GM19193 (cell line): Measurements from ENCODE around the gene CADPS.

ENCODE experiments used
- POLR2A ChIP-seq: IDR thresholded peaks from 4 replicates; pipeline ENCODE4 v1.6.1; 2011; ENCODE audit not compliant: insufficient read depth, insufficient read length; ENCODE audit errors: extremely low read depth

CADPS gene

DNA sequence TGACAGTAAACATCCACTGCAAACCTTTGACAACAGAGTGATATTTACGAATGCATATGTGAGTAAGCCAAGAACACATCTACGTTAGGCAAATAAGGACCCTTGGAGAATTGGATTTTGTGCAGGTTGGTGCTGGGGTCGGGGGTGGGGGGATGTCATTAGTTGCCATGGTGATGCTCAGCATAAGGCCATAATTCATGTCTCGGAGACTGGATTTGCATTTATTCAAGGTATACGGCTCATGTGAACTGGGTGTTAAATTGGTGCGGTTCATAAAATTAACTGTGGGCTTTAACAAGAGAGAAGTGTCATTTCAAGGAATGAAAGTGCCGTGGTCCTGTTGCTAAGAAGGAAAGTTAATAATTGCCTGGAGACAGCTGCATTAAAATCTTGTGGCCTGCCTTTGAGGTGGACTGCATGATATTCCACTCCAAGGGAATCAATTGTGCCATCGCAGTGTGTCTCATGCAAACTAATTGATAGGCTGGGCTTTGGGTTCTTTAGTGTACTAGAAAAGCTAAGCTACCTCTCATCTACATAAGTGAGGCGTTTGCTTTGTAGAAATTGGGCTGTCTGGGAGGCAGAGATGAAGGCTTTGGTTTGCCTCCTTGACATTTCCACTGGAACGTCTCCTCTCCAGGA is 273.0 kb downstream of the CADPS start:
- TF ChIP-seq POLR2A = no peak

DNA sequence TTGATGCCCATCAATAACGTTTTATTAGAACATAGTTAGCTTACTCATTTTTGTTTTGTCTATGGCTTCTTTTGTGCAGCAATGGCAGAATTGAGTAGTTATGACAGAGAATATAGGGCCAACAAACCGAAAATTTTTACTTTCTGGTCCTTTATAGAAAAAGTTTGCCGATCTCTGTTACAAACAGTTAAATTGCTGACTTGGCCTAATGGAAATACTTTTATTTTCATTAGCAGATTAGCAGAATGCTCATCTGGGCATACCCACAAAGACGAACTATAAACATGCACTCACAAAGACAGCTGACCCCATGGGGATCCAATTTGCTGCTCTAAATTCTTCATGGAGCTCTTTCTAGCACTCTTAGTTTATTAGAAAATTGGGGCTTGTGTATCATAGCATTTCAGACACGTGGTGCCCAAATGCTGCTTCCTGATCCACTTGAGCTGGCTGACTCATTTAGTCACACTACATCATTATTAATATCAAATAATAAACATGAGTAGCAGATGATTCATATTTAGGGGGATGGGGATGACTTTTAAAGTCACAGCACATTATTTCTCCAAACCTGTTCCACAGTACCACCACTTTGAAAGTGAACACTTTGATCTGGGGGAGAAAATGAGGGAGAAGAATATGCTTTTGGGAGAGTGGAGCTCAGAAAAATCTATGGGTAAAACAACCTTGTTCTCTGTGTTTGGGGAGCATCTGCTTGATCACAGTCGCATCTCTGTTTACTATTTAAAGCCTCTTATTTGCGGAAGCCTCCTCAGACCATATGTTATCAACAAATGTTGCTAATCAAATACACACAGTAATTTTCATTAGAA is 273.8 kb downstream of the CADPS start:
- no peak for TF ChIP-seq POLR2A

DNA sequence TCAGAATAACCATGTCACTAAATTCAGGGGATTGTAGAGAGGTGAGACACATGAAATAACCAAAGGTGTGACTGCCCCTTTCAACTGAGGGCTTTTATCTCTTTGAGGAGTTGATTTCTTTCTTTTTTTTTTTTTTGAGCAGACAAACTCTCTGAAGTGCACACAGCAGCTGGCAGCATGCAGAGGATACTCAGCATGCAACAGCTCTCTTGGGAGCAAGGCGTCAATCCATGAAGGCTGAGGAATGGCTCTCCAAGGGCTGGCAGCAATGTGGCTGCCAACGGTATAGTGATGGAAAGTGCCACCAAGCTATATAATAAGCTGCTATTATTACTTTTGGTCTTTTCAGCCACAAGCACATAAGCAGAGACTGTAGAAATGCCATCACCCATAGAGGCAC is 275.2 kb downstream of the CADPS start:
- TF ChIP-seq POLR2A = no peak

GRCh38 chr3:62597491-62597890 is 277.7 kb downstream of the CADPS start:
- TF ChIP-seq POLR2A = no peak

- TF ChIP-seq POLR2A = no peak
Observed at GRCh38 chr3:62592408-62592807, 282.8 kb downstream of the CADPS start.

- TF ChIP-seq POLR2A = no peak
Observed at GRCh38 chr3:62589078-62589477, 286.1 kb downstream of the CADPS start.

DNA sequence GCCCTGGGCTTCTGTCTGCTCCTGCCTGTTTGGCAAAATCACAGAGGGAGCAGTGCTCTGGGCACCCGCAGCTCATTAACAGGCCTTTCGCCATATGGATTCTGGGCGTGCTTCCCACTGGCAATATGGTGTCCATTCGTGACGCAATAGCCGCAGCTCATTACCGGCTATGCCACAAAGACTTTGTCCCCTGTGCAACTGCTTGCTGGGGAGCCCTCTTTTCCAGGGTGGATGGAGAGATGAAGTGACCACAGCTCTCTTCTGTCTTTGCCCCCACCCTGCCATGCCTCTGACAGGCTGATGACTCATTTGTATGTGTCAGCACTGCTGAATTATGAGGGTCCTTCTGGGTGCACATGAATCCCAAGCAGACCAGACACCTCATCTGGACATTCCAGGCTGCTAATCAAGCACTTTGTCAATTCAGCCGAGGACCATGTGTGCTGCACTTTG is 287.6 kb downstream of the CADPS start:
- TF ChIP-seq POLR2A = no peak

DNA sequence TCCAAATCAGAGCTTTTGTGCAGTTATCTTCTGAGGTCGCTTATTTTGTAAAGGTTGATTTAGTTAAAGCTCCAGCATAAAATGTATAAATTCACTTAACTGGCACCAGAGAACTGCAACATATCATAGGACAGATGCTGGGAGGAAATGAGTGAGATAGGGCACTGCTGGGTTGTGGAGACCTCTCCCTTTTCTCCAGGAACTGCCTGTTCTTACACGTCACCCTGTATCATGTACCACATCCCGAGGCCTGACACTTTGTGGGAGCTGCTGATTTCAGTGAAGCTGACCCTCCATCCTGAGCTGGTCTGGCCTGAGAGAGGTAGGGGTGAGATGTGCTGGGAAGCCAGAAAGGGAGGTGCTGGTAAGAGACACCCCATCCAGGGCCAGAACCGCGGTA is 288.0 kb downstream of the CADPS start:
- TF ChIP-seq POLR2A = no peak

GRCh38 chr3:62586356-62586755 is 288.9 kb downstream of the CADPS start:
- TF ChIP-seq POLR2A = no peak

DNA sequence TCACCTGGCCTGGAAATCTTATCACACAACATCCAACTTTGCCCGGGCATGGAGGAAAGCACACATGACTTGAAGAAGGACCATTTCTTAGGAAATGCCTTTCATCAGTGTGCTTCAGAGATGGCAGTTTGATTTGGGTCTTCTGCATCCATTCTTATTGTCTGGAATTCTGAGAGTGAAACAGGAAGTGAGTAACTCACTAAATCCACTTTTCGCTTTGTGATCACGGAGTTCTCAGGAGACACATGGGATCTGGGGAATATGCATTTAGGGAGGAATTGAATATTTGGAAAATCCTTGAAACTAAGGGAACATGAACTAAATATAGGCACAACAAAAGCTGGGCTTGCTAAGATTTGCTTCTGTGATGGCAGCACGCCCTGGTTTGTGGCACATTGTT is 289.4 kb downstream of the CADPS start:
- no peak for TF ChIP-seq POLR2A

GRCh38 chr3:62584636-62585035 is 290.6 kb downstream of the CADPS start:
- TF ChIP-seq POLR2A = no peak

DNA sequence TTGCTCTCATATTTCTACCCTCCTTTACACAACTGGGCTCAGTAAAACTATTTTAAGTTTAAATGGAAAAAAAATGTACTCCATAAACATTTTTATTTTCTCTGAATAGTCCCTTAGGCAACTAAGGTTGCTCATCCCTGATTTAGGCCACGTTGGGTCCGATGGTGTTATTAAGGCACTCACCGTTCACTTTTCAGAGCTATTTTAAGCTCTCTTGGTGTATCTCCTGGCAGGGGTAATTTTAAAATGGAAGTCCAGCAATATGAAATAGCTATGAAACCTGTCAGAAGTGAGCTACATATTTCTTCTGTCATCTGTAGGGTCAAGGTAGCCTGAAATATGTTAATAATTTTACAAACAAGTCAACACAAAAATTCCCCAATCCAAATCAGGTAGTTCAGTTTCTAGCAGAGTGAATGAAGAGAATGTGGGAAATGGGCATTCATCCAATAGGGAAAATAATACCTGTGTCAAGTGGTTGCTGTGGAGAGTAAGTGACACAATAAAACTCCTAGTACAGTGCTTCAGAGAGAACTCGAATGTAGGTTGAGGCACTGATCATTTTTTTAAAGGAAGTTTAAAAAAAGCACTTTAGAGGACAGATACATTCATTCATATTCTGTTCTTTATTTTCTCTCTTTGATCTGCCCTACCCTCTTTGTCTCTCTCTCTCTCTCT is 292.6 kb downstream of the CADPS start:
- no peak for TF ChIP-seq POLR2A

GRCh38 chr3:62577153-62577552 is 298.1 kb downstream of the CADPS start:
- no peak for TF ChIP-seq POLR2A

DNA sequence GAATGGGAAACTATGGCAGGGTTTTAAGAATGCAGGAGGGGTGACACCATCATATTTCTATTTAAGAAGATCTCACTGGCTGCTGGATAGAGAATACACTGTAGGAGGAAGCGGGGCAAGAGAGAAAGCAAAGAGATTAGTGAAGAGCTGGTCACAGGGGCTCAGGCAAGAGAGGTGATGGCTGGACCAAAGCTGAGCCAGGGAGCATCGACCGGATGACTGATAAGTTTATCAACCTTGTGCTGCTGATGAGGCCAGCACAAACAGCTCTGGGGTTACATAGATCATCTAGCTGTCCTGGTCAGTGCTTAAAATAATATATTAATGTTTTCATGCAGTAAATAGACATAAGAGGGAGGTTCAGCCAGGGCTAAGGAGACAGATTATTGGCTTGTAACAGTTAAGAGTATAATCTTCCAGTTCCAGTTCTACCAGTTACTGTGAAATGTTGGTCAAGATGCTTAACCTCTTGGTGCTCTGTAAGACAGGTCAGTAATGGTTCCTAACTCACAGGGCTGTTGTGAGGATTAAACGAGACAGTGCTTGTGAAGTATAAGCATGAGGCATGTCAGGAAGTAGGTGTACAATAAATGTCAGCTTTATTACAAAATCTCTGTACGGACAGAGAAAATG is 300.8 kb downstream of the CADPS start:
- TF ChIP-seq POLR2A = no peak

GRCh38 chr3:62571916-62572315 is 303.3 kb downstream of the CADPS start:
- TF ChIP-seq POLR2A = no peak
